HG02588 (cell line): ENCODE data around the gene BZW2.
A peak's percentile ranks its signal among the peaks of the same experiment; 100 is the strongest.

ENCODE experiments used
- ATAC-seq: cut with Tn5 transposase; IDR thresholded peaks from one replicate; pipeline ENCODE4 v1.9.1; 2021; ENCODE audit warnings: mild to moderate bottlenecking, moderate library complexity; ENCODE audit not compliant: unreplicated experiment

Gene BZW2

DNA sequence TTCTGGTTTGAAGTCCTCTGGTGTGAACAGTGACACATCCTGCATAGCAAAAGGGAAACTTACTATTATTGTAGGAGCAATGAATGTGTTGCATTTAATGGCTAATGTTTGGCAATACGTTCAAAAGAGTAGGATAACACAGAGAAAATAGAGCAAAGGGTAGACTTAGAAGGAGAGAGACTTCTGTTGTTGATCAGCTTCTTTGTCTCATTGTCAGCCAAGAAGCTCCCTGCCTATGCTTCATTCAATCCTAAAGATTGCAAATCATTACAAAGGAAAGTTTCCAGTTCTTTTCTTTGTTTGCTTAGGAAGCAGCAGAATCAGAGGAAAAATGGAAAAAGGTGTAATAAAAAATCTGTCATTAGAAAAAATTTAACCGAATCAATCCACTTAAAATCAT lies 99.7 kb downstream of the BZW2 start:
- ATAC-seq, result no peak

DNA sequence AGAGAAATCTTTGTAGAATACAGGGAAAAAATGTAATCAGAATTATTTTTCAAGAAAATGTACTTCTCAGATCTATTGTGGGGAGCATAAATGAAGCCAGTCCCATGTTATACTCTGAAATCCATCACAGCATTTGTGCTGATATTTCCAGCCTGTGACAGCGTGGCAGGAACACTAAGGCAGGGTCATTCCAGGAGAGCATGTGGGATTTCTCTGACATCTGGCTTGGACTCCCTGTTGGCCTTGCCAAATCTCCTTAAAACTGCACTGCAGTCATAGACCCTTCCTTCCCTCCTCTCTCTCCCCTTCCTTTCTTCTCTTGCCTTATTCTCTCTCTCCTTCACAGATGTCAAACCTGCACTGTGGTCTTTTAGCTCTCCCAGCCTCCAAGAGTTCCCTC lies 101.1 kb downstream of the BZW2 start:
- ATAC-seq, result no peak

GRCh38 chr7:16753102-16753931 lies 107.3 kb downstream of the BZW2 start, which contains the start of gene TSPAN13:
TSS of gene TSPAN13 (plus strand) at chr7:16753755. CDS start at chr7:16753968, 213 bp downstream.
- ATAC-seq, result peak; percentile 80

- peak; percentile 30 for ATAC-seq
These were observed 108.2 kb downstream of the BZW2 start for GRCh38 chr7:16753932-16754855.

- no peak for ATAC-seq
These were observed 108.9 kb downstream of the BZW2 start for GRCh38 chr7:16754856-16755317.

DNA sequence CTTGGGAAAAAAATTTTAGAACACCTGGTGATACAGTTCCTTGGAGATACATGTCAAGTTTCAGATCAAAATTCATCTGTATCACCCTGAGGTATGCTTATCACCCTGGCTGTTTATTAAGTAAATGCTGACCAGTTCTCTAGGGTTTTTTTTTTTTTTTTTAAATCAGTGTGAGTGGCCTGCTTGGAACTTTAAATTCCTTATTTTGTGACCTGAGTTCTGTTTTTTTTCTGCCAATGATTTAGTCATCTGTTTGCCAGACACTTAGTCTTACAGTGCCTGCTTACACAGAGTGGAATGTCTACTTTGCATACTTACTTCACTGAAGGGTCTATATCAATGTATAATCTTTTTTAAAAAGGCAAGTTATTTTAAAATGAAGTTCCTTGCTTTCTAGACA lies 109.4 kb downstream of the BZW2 start:
- no peak for ATAC-seq
